GM19372 (cell line): ENCODE results near the gene RPL35.
A peak's percentile ranks its signal among the peaks of the same experiment; 100 is the strongest.

Source experiments
- ATAC-seq: cut with Tn5 transposase; IDR thresholded peaks from one replicate; pipeline ENCODE4 v1.9.1; 2021; ENCODE audit warnings: mild to moderate bottlenecking, low read depth, moderate library complexity; ENCODE audit not compliant: unreplicated experiment

Gene RPL35

DNA sequence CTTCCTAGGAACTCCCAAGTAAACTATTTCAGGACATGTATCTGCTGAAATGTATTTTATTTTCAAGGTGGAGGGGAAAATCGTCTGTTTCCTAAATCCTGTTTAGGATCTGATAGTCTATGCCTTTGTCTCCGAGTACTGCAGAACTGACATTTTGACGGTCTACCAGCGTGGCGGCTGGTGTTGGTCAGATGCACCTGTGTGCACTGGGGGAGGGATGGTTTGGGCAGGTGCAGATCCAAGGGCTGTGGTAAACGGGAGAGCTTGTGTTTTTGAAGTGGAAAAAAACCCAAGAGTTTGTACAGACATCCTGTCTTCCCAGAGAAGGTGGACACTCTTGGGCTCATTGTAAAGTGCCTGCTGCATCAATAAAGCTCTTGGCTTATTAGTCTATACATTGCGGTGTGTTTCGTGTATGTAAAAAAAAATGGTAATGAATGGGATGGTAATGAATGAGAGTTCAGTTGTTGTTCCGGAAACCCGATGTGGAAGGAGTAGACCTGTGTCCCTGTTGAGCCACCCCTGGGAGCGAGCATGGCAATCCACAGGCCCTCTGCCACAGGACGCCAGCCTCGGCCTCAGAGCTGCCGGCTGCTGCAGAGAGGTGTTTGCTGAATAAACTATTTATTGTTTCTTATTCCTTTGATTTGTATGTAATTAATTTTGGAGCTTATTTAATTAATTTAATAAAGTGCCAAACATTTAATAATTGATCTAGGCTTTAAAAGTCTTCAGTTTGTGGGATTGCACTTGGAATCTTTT, 15.4 kb upstream of the RPL35 start:
- ATAC-seq, result no peak

DNA sequence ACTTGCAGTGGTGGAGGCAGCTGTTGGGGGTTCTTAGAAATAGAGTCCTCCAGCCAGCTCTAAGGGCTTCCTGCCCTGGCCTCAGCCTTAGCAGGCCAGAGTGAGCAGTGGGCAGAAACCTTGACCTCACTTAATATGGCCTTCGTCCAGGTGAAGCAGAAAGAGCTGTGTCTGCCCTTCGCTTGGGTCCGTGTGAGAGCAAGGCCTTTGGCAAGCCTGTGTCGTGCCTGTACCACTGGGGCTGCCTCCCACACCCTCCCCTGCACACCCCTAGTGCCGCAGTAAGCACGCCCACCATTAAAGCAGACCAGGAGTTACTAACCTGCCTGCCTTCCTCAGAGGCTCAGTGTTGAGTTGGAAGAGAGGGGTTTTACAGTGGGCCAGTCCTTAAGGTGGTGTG, 13.7 kb upstream of the RPL35 start:
- no peak for ATAC-seq

DNA sequence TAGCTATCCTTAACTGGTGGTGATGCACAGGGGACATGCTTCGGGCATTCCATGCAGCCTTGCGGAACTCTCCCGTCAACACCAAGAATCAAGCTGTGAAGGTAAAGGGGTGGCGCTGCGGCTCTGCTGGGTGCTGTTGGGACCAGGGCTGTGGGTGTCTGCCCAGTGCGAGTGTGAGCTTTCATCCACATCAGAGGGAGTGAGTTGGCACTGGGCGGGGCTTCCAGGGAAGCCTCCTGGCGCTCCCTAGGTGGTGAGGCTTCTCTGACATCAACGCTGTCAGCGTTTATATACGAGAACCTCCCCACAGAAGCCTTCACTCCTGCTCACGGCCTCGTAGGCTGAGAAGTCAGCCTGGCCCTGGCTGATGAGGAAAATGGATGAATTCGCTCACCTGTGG, 11.9 kb upstream of the RPL35 start:
- ATAC-seq, result no peak

DNA sequence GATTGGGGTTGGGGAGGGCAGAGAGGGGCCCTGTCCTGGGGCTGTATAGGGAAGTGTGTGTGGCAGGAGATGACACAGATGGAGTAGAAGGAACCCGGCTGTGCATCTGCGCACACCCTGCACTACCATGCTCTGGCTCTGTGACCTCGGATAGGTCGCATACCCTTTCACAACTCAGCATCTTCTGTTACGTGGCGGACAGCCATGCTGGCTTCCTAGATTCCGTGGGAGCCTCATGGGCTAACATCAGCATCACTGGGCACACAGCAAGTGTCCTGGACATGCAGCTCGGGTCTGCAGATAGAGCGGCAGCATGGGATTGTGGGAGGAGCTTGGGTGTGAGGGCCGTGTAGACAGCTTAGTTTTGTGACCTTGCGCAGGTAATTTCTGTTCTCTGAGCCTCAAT, 9.4 kb upstream of the RPL35 start:
- ATAC-seq, result no peak

DNA sequence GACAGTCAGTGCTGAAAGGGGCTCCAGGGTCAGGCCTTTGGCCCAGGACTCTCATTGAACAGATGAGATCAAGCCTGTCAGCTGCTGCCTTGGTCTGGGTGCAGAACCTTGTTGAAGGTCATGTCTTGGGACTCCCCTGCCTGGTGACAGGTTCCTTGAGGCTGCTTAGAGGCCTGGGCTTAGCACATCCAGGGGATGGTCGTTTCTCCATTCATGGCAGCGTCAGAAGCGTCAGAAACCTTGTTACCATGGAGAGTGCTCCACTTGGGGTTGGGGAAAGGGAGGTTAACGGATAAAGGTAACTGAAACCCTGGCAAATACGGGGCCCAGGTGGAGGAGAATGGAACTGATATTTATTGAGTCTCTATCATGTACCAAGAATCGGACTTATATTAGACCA, 9.0 kb upstream of the RPL35 start:
- ATAC-seq, result no peak

DNA sequence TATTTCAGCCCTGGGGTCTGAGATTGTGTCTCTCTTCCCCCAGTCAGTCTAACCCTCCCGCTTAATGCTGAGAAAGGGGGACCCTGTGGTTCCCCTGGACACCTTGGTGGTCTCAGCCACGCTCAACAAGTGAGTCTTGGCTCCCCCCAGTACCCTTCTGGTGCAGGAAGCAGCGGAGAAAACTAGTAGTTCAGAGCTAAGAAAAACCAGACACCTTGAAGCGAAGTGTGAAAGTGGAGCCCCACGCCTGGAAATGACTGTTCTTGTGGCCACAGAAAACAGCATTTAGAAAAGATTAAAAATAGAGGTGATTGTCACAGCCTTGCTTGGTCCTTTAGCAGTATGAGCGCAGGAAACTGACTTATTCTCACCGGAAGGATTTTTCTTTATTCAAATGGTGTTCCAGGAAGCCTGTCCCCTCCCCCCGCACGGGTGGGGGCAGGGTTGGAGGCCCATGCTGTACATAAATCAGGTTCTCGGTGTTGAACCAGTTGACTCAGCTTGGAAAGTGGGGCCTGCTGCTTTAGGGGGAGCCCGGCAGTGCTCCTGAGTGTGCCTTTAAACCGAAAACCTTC, 8.3 kb upstream of the RPL35 start:
- no peak for ATAC-seq

DNA sequence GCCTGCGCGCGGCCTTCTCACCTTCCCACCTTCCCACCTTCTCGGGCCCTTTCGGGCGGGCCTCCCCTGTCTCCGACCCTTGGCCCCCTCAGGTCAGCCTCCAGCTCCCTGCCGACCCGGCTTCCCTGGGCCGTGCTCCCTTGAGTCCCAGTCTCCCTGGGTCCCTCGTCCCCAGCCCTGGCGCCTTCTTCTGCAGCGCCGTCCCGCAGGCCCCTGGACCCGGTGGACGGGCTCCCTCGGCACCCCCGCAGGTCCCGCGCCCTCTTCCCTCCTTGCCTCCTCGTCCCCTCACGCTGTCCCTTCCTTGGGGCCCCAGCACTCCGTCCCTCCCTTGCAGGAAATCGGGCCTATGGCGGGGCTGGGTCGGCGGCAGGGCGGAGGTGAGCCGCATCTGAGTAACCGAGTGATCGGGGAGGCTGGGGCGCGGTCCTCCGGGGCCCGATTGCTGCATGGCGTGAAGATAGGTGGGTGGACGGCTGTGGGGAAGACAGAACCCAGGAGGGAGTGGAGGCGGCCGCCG, 7.8 kb upstream of the RPL35 start:
- peak; percentile 9 for ATAC-seq

DNA sequence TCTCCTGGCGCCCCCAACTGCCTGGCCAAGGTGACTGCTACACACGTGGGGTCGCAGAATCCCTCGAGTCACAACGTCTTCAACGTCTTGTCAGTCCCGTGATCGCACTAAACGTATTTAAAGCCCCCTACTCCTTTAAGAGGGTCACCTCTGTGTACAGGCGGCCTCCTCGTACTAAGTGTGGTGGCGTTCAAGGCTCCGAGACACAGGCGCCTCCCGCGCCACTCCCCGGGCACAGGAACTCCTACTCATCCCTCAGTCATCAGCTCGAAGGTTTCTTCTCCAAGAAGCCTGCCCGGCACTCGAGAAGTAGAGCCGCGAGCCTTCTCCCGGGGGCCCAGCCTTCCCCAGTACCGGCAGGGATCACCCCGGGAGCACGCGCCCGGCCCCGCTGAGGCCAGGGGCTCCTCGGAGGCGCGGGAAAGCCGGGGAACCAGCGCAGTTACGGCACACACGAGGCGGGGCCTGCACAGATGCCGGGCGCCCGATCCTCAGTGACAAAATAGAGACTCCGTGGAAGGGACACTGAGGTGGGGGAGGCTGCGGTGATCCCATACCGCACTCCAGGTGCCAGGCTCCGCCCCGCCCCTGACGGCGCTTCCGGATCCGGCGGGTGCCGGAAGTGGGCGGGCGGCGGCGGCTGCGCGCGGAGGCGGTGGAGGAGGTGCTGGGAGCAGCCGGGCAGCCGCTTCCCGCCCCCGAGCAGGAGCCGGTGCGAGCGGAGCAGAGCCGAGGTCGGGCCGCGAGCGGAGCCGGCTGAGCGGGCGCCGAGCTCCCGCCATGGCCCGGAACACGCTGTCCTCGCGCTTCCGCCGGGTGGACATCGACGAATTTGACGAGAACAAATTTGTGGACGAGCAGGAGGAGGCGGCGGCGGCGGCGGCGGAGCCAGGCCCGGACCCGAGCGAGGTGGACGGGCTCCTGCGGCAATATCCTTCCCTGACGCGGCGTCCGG, 7.0 kb upstream of the RPL35 start:
- peak; percentile 68 for ATAC-seq

DNA sequence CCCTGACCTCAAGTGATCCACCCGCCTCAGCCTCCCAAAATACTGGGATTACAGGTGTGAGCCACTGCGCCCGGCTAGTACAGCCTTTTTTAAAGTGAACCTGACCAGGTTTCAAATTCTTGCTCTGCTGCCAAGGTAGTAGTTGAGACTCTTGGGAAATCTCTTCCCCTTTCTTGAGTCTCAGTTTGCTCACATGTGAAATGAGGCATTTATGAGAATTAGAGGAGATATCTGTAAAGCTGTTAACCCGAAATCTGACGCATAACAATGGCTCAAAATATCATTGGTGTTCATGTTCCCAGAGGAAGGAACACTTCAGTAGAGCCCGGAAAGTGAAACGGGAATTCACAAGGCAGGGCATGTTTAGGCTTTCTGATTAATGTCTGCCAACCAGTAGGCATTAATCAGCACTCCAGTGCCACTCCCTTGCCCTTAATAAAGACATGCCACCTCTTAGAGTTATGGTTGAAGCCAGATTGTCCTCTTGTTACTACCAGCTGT, 1.7 kb upstream of the RPL35 start:
- ATAC-seq, result no peak

DNA sequence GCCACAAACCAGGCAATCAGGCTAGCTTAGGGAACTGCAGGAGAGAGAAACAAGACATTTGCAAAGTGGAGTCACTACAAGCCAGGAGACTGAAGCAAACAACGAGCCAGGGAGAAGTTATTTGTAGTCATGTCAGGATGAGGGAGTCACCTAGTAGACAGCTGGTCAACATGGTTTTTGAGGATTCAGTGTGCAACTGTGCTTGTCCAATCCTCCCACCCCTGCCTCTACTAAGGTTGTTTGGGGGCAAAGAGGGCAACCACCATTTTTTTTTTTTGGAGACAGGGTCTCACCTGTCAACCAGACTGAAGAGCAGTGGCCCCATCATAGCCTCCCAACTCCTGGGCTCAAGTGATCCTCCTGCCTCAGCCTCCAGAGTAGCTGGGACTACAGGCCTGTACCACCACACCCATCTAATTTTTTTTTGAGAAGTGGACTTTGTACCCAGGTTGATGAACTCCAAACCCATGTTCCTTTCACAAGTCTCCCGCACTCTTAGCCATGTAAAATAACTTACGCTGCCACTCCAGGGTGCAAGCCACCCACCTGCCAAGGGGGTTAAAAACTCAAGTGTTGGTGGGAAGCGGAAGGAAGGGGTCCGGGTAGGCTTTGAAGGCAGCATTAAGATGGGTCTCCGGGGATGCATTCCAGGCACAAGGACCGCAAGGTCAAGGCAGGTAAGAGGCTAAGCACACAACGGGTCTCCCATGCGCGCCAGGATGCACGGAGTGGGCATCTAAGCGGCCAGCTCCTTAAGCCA, 995 bp downstream of the RPL35 start:
- no peak for ATAC-seq

DNA sequence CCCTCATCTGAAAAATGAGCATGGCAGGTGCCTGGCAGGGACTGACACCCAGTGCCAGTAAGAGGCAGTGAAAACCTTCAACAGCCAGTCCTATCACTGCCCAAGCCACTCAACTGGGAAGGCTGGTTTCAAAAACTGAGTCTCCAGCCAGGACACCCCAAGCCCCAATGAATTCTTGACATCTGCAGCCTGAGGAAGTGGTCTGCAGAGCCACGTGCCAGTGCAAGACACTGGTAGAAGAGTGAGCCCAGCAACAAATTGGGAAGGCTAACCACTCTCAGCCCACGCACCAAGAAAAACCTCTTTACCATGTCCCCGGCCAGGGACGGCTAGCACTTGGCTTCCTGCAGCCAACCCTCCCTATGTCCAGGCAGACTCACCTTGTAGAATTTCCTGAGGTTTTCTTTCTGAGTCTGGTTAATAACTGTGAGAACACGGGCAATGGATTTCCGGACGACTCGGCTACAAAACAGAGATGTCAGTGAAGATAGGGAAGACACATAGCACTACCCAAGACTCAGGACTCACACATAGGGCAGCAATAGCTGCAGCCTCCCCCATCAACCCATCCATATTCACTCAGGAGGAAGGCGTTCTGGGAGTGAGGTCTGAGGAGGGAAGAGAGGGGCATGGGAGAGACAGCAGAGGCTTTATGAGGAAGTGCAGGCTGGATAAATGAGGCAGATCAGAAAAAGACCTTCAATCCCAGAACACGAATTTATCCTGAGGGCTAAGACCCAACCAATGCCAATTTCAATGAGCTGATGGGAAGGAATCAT, 1.8 kb downstream of the RPL35 start:
- ATAC-seq, result no peak

DNA sequence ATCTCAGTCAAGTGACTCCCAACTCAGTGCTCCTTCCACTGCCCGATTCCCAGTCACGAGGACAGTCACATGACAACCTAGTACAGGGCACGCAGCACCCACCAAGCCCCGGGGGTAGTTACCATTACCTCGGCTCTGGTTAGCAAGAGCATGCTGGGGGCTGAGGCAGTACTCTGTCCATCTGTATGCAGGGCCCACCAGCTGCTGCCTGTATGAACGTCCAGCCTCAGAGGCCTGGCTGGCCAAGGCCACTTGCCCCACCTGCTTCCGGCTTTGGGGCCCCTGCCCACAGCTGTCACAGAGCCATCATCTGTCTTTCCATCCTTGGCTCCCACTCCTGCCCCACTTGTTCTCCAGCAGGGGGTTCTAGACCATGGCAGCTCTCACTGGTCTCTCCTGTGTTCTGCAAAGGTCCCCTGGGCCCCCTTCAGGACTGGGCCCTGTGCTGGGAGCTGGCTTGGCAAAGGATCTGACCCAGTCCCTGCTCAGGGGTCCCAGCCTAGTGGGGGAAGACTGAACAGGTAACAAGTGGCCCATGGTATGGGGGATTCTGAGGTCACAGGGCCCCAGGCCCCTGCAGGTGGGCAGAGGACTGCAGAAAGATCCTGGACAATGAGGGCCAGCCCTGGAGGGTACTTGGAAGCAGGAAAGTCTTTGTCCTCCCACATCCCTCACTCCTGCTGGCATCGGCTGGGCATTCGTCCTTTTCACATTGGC, 3.3 kb downstream of the RPL35 start:
- ATAC-seq, result no peak

DNA sequence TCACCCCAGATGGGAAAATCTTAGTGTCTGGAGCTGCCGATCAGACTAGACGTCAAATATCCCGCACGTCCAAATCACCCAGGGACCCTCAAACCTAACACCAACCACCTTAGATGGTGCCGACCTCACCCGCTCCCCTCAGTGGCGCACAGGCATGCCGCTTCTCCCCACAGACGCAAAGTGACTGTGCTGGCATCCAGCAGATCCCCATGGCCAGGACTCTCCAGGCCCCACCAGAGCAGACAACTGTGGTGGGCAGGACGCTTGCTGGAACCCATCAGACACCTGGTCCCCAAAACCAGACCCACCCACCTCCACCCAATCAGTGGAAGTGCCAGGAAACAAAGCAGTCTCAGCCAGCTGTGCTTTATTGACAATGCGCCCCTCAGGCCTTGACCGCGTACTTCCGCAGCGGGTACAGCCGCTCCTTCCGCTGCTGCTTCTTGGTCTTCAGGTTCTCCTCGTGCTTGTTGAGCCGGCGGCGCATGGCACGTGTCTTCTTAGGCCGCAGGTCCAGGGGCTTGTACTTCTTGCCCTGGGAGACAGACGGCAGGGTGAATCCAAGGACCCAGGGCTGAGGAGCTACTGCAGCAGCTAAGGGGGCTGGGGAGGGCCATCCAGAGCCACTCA, 4.1 kb downstream of the RPL35 start:
- no peak for ATAC-seq

DNA sequence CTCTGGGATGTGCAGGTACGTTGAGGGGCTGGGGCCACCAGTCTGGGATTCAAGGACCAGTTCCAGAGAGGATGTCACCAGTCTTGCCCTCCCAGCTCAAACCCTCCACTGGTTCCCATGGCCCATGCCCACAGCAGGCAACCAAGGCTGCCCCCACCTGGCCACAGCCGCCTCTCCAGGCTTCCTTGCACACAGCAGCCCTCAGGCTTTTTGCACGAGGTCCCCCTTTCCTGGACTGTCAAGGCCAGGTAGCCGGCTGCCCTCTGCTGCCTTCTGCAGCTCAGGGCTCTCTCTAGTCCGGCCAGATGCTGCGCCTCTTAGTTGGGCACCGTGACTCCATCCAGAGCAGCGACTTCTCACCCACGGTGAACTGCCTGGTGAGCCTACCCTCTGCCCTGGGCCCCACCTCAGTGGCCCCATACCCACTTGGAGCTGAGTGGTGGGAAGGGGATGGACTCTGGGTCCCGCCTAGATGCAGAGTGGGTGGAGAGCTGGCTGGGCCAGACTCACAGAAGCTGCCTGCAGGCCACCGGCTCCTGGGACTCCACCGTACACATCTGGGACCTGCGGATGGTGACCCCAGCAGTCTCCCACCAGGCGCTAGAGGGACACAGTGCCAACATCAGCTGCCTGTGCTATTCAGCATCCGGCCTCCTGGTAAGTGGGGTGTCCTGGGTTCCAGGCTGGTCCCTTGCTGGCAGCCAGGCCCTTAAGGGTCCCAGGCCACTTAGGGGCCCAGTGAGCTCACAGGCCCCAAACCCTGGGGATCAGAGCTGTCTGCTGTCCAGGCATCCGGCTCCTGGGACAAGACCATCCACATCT, 5.6 kb downstream of the RPL35 start:
- no peak for ATAC-seq

DNA sequence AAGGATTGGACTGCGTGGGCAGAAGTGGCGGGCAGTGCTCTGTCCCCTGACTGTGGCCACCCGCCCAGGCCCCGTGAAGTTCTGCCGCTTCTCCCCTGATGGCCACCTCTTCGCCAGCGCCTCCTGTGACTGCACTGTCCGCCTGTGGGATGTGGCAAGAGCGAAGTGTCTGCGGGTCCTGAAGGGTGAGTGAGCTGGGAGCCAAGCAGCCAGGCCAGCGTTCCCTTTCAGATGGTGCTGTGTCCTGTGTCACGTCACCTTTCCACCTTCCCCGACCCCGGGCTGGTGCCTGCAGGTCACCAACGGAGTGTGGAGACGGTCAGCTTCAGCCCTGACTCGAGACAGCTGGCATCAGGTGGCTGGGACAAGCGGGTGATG, 6.2 kb downstream of the RPL35 start:
- ATAC-seq, result no peak

DNA sequence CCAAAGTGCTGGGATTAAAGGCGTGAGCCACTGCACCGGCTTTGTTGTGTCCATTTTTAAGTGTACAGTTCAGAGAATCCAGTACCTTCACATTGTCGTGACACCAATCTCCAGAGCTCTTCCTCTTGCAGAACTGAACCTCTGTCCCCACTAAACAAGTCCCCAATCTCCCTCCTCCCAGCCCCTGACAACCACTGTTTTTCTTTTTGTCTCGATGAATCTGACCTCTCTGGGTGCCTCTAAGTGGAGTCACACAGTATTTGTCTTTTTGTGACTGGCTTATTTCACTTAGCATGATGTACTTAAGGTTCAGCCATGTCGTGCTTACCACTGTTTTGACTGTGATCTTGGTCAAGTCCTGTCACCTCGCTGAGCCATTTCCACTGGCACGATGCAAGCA, 6.9 kb downstream of the RPL35 start:
- ATAC-seq, result no peak

DNA sequence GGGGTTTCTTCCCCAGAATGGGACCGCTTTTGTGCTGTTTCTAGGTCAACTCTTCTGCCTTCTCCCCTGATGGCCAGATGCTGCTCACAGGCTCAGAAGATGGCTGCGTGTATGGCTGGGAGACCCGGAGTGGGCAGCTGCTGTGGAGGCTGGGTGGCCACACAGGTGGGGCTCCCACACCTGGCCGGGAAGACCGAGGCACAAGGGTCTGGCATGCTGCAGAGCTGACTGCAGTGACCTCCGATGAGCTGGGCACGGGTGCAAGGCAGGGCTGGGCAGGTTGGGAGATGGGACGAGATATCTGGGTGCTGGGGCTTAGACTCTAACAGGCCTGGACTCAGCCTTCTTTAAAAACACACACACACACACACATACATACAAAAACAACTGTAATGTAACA, 7.6 kb downstream of the RPL35 start:
- no peak for ATAC-seq
